ENCODE measurements around the gene UBB. TPM values are rescaled to one million over a fixed set of nuclear protein-coding genes. Genes with fewer than 3 reads are reported as not detected.

UBB gene
- total and polyA plus RNA-seq, 9 of the 15 experiments (the other 6 are each of a cell fraction or from before 2014, with no cell fraction given) = 1,069 to 4,143 (median 1,696) TPM

- TF ChIP-seq ZNF121 (CRISPR knock-in tag; conservative IDR thresholded peaks at IDR 0.05) (no peak), SNAPC5 (CRISPR knock-in tag; IDR thresholded peaks at IDR 0.05) (no peak), FOXK1 (CRISPR knock-in tag; IDR thresholded peaks at IDR 0.05; ENCODE audit: borderline replicate concordance) (no peak), PPARD (CRISPR knock-in tag; IDR thresholded peaks at IDR 0.05) (no peak), STAT5A (IDR thresholded peaks at IDR 0.05; ENCODE audit: borderline replicate concordance, low read length) (peak; percentile 47; the same call in 1 of the 2 replicates), TCFL5 (CRISPR knock-in tag; conservative IDR thresholded peaks at IDR 0.05) (no peak), ZNF316 (IDR thresholded peaks at IDR 0.05) (0 out of 2 replicates have a peak, but pooled peaks have one; percentile 4), CBFA2T3 (IDR thresholded peaks at IDR 0.05) (0 out of 2 replicates have a peak, but pooled peaks have one; percentile 9), SRSF7 (optimal IDR thresholded peaks at IDR 0.05; ENCODE audit: low read depth, low read length) (no peak), TCF7 (IDR thresholded peaks at IDR 0.05; ENCODE audit: borderline replicate concordance) (no peak), FOXA3 (CRISPR knock-in tag; conservative IDR thresholded peaks at IDR 0.05 in 1 of 2, IDR thresholded peaks at IDR 0.05 in 1 of 2) (peak in 1 of 2 experiments; percentile 70; a peak in 2 of 4 replicates), HDAC3 (IDR thresholded peaks at IDR 0.05; ENCODE audit: borderline replicate concordance, partially characterized antibody) (peak; percentile 55), PHB (CRISPR knock-in tag; IDR thresholded peaks at IDR 0.05) (no peak), TBP (optimal IDR thresholded peaks at IDR 0.05; ENCODE audit: low read depth, low read length) (peak; percentile 97), IRF2 (CRISPR knock-in tag; IDR thresholded peaks at IDR 0.05) (no peak)
- TF ChIP-seq, protein P1, sequence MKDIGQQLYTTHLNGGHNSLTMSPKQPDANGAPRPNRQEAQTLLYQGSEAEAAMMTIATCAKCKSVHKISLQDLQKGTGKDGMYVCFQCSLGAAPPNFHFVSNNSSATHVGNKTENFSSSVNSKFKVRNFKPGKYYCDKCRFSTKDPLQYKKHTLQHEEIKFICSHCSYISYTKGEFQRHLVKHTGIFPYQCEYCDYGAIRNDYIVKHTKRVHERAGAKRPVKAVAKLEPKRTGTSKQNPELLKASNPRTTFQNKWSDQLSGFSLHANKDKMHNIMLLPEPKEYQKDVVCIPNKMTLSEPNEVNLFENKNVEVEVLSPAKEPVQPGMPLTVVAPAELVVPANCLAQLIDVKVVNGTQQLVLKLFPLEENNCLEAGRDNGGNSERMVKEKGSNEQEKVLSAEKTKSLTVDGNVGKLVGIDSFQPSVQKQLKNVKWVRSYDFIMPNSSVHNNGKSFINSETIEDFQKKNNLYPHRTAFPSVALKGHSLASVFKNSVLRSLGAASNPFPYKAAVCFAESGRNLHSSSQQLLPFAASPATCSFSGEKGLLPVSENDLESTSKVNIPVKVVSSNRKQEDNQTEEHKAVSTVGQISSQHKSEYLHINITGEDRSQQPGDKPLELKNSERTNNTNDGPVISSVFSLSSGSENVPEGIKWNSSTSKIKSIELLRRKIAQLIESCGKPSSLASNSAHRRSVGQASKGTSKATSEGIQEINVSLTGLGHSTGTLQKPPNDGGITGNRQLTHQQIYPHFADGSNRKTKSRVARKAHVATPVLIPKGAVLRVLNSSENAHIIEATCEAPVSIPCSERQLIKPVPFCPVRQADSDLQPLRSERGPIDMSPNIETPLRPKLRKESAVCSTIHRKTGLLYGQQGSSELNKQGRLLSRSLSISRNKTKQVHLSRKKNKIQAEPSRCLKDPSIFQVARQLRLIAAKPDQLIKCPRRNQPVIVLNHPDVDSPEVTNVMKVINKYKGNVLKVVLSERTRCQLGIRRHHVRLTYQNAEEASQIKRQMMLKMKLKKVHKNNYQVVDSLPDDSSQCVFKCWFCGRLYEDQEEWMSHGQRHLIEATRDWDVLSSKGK (CRISPR knock-in tag; IDR thresholded peaks at IDR 0.05) = no peak
- TF ChIP-seq, protein P2, sequence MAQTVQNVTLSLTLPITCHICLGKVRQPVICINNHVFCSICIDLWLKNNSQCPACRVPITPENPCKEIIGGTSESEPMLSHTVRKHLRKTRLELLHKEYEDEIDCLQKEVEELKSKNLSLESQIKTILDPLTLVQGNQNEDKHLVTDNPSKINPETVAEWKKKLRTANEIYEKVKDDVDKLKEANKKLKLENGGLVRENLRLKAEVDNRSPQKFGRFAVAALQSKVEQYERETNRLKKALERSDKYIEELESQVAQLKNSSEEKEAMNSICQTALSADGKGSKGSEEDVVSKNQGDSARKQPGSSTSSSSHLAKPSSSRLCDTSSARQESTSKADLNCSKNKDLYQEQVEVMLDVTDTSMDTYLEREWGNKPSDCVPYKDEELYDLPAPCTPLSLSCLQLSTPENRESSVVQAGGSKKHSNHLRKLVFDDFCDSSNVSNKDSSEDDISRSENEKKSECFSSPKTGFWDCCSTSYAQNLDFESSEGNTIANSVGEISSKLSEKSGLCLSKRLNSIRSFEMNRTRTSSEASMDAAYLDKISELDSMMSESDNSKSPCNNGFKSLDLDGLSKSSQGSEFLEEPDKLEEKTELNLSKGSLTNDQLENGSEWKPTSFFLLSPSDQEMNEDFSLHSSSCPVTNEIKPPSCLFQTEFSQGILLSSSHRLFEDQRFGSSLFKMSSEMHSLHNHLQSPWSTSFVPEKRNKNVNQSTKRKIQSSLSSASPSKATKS (CRISPR knock-in tag; IDR thresholded peaks at IDR 0.05) = peak; percentile 80; the same call in 1 of the 2 replicates
- TF ChIP-seq, protein P3, sequence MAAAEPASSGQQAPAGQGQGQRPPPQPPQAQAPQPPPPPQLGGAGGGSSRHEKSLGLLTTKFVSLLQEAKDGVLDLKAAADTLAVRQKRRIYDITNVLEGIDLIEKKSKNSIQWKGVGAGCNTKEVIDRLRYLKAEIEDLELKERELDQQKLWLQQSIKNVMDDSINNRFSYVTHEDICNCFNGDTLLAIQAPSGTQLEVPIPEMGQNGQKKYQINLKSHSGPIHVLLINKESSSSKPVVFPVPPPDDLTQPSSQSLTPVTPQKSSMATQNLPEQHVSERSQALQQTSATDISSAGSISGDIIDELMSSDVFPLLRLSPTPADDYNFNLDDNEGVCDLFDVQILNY (CRISPR knock-in tag; IDR thresholded peaks at IDR 0.05) = no peak
- TF ChIP-seq, protein P4, sequence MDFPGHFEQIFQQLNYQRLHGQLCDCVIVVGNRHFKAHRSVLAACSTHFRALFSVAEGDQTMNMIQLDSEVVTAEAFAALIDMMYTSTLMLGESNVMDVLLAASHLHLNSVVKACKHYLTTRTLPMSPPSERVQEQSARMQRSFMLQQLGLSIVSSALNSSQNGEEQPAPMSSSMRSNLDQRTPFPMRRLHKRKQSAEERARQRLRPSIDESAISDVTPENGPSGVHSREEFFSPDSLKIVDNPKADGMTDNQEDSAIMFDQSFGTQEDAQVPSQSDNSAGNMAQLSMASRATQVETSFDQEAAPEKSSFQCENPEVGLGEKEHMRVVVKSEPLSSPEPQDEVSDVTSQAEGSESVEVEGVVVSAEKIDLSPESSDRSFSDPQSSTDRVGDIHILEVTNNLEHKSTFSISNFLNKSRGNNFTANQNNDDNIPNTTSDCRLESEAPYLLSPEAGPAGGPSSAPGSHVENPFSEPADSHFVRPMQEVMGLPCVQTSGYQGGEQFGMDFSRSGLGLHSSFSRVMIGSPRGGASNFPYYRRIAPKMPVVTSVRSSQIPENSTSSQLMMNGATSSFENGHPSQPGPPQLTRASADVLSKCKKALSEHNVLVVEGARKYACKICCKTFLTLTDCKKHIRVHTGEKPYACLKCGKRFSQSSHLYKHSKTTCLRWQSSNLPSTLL (IDR thresholded peaks at IDR 0.05) = no peak
Measured at GRCh38 chr17:16380640-16381495, at the start of gene UBB (continued).

Data from K562 (cell line).